Aorta (tissue), 5 donors: ENCODE measurements around the gene RRP1B. TPM values are rescaled to one million over a fixed set of nuclear protein-coding genes. Genes with fewer than 3 reads are reported as not detected.

Experiments
- ATAC-seq: fragments of 200-7000 bp; cut with Tn5 transposase; one replicate; pipeline ENCODE4 v1.9.1; 2022; ENCODE audit warnings: moderate library complexity; ENCODE audit not compliant: low FRiP score
- DNase-seq, 2 donors: peaks; one replicate each; pipeline ENCODE4 v3.0.0-alpha.2; 2020
- H3K27ac ChIP-seq, 2 donors: one replicate each; pipeline ENCODE4 v1.5.1; 2013; ENCODE audit warnings: low read length in 2 of 2, mild to moderate bottlenecking in 2 of 2, moderate library complexity in 2 of 2, control low read depth in 1 of 2, inconsistent platforms in 1 of 2, low read depth in 1 of 2
- H3K27me3 ChIP-seq, 2 donors: one replicate each; pipeline ENCODE4 v1.6.1; 2013; ENCODE audit warnings: control low read depth in 1 of 2, low read length in 1 of 2, mild to moderate bottlenecking in 1 of 2, moderate library complexity in 1 of 2; ENCODE audit not compliant: insufficient read depth in 2 of 2, control insufficient read depth in 1 of 2
- H3K36me3 ChIP-seq, 2 donors: one replicate each; pipeline ENCODE4 v1.6.1; 2013; ENCODE audit warnings: control low read depth in 1 of 2, low read length in 1 of 2, mild to moderate bottlenecking in 1 of 2; ENCODE audit not compliant: insufficient read depth in 2 of 2, control insufficient read depth in 1 of 2
- H3K4me1 ChIP-seq, 2 donors: one replicate each; pipeline ENCODE4 v1.6.1; 2013; ENCODE audit warnings: low read length in 2 of 2, control low read depth in 1 of 2, mild to moderate bottlenecking in 1 of 2, moderate library complexity in 1 of 2; ENCODE audit not compliant: insufficient read depth in 2 of 2, control insufficient read depth in 1 of 2
- H3K4me3 ChIP-seq, 2 donors: one replicate each; pipeline ENCODE4 v1.5.1; 2013; ENCODE audit warnings: low read length in 2 of 2, control low read depth in 1 of 2, mild to moderate bottlenecking in 1 of 2
- H3K9me3 ChIP-seq: one replicate; pipeline ENCODE4 v1.6.1; 2013; ENCODE audit warnings: mild to moderate bottlenecking, low read length; ENCODE audit not compliant: control insufficient read depth
- WGBS, 2 donors: extraction: QIAGEN DNeasy Blood & Tissue Kit; methylation state at CpG; one replicate each; pipeline ENCODE4 v1.1.7; 2013; 5-methylcytosine and 5-hydroxymethylcytosine counted together
- intact Hi-C, 2 donors: fragments of 100-400 bp; cut with DNase I; formaldehyde crosslinking; loops; one replicate each; pipeline versions ENCODE4 v1.14.2 to v1.15.0; 2022
- polyA plus RNA-seq, 2 donors: library from polyadenylated mRNA; stranded (reverse); fragments of 200-250 nt; gene quantifications; one replicate each; pipeline ENCODE4 v1.2.3, GENCODE V29; 2013
- total RNA-seq, 2 donors: library from RNA; stranded (reverse); fragmentation: NEBNext Ultra II Directional; extraction: Animal tissue kit (Norgen Biotek cat#: 25700); gene quantifications; one replicate each; pipeline ENCODE4 v1.2.1, GENCODE V29; 2021
- donor health status: healthy with polysubstance abuse.
- donor health status: Bipolar disorder and iron deficiency.
- donor health status: DM: no; HTN: no; CAD: no.
- donor health status: DM: no; HTN: no; CAD: no.
- donor health status: DM: yes; HTN: yes; CAD: no.

The RRP1B gene
- total and polyA plus RNA-seq, 4 donors, result 4.9 to 16.4 (median 10.9) TPM

DNA sequence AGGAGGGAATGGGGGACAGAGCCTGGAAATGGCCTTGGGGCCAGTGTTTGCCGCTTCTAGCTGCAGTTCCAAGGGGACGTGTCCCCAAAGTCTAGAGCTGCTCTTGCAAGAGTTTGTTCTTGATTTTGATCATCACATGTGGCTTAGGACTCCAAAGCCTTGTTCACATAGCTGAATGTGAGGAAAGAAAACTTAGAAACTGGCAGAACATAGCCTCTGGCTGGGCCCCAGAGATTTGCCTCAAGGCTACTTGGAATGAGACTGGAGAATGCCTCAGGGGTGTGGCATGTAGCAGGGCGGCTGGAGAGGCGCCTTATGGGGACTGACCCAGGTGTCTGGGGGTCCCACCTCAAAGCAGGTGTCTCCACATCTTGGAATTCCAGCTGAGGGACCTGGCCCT, 61.8 kb downstream of the RRP1B start:
- H3K27ac ChIP-seq, result no peak overlapping the region
- H3K36me3 ChIP-seq, result no peaks in the 10 kb centered on the region
- intact Hi-C loops, result loop anchor here (5.0 to 10.0 kb wide), 2 partner anchors 36 to 54 kb away; partner anchors contain the start of gene CSTB (in 1 of the 2)
- no peaks in the 10 kb centered on the region for H3K27me3 ChIP-seq
- WGBS, 2 donors, result 17 to 23% methylated on average over 4 of the region's 4 CpGs
- no peaks in the 10 kb centered on the region for H3K9me3 ChIP-seq
- no peaks in the 10 kb centered on the region for H3K4me1 ChIP-seq
- no peak for DNase-seq
- no peak for ATAC-seq
- H3K4me3 ChIP-seq, result no peak overlapping the region

DNA sequence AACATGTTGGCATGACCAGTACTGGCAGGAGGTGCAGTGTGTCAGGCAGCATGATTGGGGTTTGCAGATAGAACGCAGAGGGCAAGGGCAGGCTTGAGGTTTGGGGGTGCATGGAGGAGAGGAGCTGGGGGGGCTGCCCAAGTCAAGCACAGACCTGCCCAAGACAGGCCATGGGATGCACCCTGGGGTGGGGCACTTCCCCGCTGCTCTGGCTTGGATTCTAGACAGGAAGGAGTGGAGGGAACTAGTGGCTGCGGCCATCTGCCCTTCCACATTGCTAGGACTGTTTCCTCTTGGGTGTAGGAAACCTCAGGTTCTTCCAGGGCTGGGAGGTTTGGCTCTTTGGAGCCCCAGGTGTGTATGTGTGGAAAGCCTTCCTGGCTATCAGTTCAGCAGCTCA, 62.6 kb downstream of the RRP1B start:
- Histone ChIP-seq H3K4me1 (no peaks in the 10 kb centered on the region), H3K9me3 (no peaks in the 10 kb centered on the region), H3K36me3 (no peaks in the 10 kb centered on the region), H3K4me3 (no peak overlapping the region), H3K27ac (no peak overlapping the region), H3K27me3 (no peaks in the 10 kb centered on the region)
- ATAC-seq (no peak), DNase-seq (no peak)
- intact Hi-C loops, result loop anchor here (5.0 to 10.0 kb wide), 2 partner anchors 35 to 53 kb away; partner anchors contain the start of gene CSTB (in 1 of the 2)
- 65 to 72% methylated on average over 3 of the region's 3 CpGs for WGBS, 2 donors

DNA sequence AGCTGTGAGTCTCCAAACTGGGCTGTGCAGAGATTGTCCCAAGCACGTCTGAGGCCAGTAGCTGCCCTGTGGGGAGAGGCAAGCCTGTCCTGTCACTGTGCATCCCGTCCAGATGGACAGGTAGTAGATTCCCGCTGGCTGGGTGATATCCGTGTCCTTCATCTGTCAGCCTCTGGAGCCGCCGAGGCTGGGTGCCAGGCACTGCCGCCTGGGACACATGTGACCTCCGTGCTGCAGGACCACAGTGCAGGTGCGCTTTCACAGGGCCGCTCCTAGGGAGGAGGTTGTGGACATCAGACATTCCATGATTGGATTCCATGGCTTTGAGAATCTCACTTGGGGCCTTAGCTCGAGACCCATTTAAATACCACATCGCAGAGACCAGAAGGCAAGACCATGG, 64.3 kb downstream of the RRP1B start:
- Histone ChIP-seq H3K4me3 (no peak overlapping the region), H3K9me3 (no peaks in the 10 kb centered on the region), H3K36me3 (no peaks in the 10 kb centered on the region), H3K4me1 (no peaks in the 10 kb centered on the region), H3K27ac (no peak overlapping the region), H3K27me3 (no peaks in the 10 kb centered on the region)
- DNase-seq (no peak), ATAC-seq (no peak)
- WGBS, 2 donors, result 88 to 90% methylated on average over 12 of the region's 12 CpGs
- intact Hi-C loops, result loop anchor here (5.0 to 10.0 kb wide), 2 partner anchors 34 to 51 kb away; partner anchors contain the start of gene CSTB (in 1 of the 2)

DNA sequence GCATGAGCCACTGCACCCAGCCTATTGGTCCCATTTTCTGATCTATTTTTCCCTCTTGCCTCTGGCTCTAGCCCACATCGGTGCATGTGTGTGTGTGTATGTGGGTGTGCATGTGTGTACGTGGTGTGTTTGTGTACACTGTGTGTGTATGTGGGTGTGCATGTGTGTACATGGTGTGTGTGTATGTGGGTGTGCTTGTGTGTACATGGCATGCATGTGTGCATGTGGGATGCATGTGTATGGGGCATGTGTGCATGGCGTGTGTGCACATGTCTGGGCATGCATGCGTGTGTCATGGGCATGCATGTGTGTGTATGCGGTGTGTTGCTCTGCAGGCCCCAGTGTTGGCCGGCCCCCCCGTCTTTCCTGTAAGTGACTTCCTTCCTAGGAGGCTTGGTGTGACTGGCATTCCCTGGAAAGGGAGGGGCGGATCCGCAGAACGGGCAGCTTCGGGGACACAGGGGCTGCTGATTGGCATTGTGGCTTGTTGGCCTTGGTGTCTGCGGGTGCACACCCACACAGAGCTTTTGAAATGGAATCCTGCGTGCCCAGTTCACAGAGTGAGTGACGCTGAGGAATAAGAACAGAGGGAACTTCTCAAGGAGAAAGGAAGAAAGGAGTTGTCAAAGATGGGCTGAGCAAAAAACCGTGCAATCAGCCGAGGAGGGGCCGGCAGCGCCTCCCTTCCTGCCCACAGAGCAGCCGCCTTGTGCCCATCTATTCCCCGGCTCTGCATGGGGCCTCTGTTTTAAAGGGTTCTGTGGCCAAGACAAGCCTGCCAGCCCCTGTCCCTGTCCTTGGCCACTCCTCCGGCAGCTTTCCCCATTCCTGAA, 67.5 kb downstream of the RRP1B start:
- no peaks in the 10 kb centered on the region for H3K36me3 ChIP-seq
- no peaks in the 10 kb centered on the region for H3K4me1 ChIP-seq
- H3K27me3 ChIP-seq, result no peaks in the 10 kb centered on the region
- WGBS, 2 donors, result 31 to 32% methylated on average over 21 of the region's 21 CpGs
- H3K27ac ChIP-seq, result peak overlapping the region; percentile 70 to 98
- intact Hi-C loops, result loop anchor here in 1 of 2 donors (10.0 kb wide), 1 partner anchor 48 kb away; the partner anchor contains the start of gene CSTB
- DNase-seq (peak in 1 of 2 donors; percentile 78), ATAC-seq (no peak)
- no peak overlapping the region for H3K4me3 ChIP-seq
- H3K9me3 ChIP-seq, result no peaks in the 10 kb centered on the region

DNA sequence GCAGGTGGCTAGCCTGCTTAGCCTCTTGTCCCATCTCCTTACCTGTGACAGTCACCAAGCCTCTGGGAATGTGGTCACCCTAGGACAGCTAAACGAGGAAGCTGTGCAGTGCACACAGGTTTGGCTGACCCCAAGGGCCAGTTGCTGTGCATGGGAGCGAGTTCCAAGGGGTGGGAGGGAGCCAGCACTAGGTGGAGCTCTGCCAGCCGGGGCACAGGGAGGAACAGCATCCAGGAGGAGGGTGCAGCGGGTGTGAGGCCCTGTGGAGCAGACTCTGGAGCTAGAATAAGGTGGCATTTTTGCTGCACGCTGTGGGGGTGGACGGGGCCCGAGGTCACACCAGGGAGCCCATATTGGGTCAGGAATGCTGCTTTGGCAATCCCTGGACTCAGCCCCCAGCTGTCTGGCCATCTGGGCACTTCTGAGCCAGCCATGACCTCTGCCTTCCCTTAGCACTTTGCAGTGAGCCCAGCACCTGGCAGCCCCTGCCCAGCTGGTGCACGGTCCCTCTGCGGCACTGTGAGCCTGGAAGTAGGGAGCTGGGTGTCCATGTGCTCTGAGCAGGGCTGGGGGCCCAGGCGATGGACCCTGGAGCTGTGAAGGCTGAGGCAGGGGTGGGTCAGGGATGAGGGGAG, 68.3 kb downstream of the RRP1B start:
- no peaks in the 10 kb centered on the region for H3K36me3 ChIP-seq
- H3K27ac ChIP-seq, result peak overlapping the region; percentile 70 to 98
- intact Hi-C loops, result loop anchor here in 1 of 2 donors (10.0 kb wide), 1 partner anchor 47 kb away; the partner anchor contains the start of gene CSTB
- no peaks in the 10 kb centered on the region for H3K9me3 ChIP-seq
- H3K27me3 ChIP-seq, result no peaks in the 10 kb centered on the region
- WGBS, 2 donors, result 5 to 7% methylated on average over 10 of the region's 10 CpGs
- ATAC-seq, result peak; percentile 9
- H3K4me1 ChIP-seq, result no peaks in the 10 kb centered on the region
- peak in 1 of 2 donors; percentile 77 for DNase-seq
- H3K4me3 ChIP-seq, result no peak overlapping the region

DNA sequence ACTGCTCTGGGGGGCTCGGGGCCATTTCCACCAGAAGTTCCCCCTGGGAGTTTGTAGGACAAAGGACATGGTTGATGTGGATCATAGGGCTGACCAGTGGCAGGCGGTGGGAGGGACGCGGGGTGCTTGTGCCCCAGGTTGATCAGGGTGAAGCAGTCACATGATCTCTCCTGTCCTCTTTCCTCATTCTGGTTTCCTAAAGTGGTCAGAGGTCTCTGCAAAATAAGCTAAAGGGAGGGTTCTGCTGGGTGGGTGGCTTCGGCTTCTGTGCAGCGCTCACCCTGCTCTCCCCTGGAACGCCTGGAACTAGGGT, 68.8 kb downstream of the RRP1B start:
- no peaks in the 10 kb centered on the region for H3K27me3 ChIP-seq
- intact Hi-C loops, result loop anchor here in 1 of 2 donors (10.0 kb wide), 1 partner anchor 47 kb away; the partner anchor contains the start of gene CSTB
- no peaks in the 10 kb centered on the region for H3K9me3 ChIP-seq
- no peak for DNase-seq
- no peak overlapping the region for H3K4me3 ChIP-seq
- 13% methylated on average over 6 to 7 of the region's 7 CpGs for WGBS, 2 donors
- H3K4me1 ChIP-seq, result no peaks in the 10 kb centered on the region
- ATAC-seq, result peak; percentile 11
- peak overlapping the region; percentile 50 to 98 for H3K27ac ChIP-seq
- H3K36me3 ChIP-seq, result no peaks in the 10 kb centered on the region

DNA sequence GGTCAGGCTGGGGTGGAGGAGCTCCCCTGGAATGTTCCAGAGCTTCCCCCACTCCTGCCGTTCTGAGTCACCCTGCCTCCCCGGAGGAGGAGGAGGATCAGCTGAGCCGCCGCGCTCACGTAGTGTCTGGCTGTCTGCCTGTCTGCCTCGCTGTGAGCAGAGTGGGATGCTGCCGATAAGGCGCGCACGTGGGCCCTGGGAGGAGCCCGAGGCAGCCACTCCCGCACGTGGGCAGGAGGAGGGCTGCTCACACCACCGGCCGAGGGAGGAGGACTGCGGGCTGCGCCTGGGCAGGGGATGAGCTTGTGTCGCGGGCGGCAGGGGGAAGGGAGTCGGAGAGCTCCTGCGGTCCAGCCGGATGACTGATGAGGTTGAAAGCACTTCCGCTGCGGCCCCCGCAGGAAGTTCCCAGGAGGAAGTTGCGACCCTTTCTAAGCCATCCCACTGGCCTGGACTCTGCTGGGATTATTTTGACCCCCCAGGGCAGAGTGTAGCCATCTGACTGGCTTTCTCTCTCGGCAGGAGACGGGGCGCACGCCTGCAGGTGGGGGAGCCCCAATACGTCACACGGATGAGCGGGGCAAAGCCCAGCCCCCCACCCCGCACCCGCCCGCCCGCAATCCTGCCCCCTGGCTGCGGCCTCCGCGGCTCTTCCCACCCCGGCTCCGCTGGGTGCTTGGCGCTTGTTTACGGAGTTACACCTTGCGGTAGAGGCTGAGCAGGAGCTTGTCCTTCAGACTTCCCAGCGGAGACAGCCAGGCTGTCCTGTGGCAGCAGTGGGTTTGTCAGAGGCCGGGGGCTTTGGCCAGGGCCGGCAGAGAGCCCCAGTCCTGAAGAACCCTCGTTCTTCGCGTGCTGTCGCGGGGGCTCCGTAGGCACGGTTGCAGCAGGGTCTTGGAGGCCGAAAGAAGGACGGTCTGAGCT, 69.4 kb downstream of the RRP1B start:
- ATAC-seq, result peak; percentile 93
- Histone ChIP-seq H3K27ac (peak overlapping the region in 1 of 2 donors; percentile 98), H3K9me3 (no peaks in the 10 kb centered on the region), H3K4me1 (no peaks in the 10 kb centered on the region), H3K36me3 (no peaks in the 10 kb centered on the region), H3K4me3 (peak overlapping the region; percentile 29 to 37), H3K27me3 (no peaks in the 10 kb centered on the region)
- peak; percentile 98 for DNase-seq
- intact Hi-C loops, result loop anchor here in 1 of 2 donors (10.0 kb wide), 1 partner anchor 46 kb away; the partner anchor contains the start of gene CSTB
- WGBS, 2 donors, result 11% methylated on average over 52 to 59 of the region's 59 CpGs

DNA sequence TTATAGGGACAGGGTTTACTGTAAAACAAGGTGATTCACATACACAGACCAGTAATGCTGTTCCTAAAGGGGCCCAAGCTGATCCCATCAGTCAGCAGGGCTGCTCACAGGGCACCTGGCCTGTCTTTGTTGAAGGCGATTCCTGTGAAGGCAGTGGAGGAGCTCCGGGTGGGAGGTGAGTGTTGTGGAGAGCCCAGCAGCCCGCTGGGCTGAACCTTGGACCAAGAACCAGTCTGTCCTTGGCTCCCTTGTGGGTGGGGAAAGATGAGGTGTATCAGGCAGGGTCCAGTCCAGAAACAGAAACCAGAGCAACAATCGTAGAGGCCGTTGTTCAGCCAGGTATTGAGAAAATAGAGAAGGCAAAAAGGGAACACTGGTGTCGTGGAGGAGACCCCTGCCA, 72.1 kb downstream of the RRP1B start:
- H3K9me3 ChIP-seq, result no peaks in the 10 kb centered on the region
- intact Hi-C loops, result loop anchor here in 1 of 2 donors (5.0 kb wide), 1 partner anchor 34 kb away; no protein-coding TSS in a partner anchor
- H3K36me3 ChIP-seq, result no peaks in the 10 kb centered on the region
- no peak overlapping the region for H3K4me3 ChIP-seq
- ATAC-seq (no peak), DNase-seq (no peak)
- no peaks in the 10 kb centered on the region for H3K4me1 ChIP-seq
- 31 to 41% methylated on average over 6 of the region's 6 CpGs for WGBS, 2 donors
- no peaks in the 10 kb centered on the region for H3K27me3 ChIP-seq
- H3K27ac ChIP-seq, result no peak overlapping the region
